Tibial artery (tissue), 4 donors: ENCODE results near the gene KRTAP9-1.

Experiments used
- DNase-seq, 2 donors: peaks; one replicate each; pipeline ENCODE4 v3.0.0-alpha.2; 2019
- H3K27ac ChIP-seq, 2 donors: fragments of 200-600 bp; sonication (generic) in 1 of 2; 1 replicate in 1 of 2; 2 replicates in 1 of 2; pipeline ENCODE4 v1.5.1; 2018 to 2019; ENCODE audit warnings: mild to moderate bottlenecking in 1 of 2
- H3K27me3 ChIP-seq, 2 donors: fragments of 200-600 bp; sonication (generic) in 1 of 2; one replicate each; pipeline versions ENCODE4 v1.5.1 to v1.6.0; 2016 to 2019
- H3K36me3 ChIP-seq, 3 donors: fragments of 200-600 bp; sonication (generic) in 2 of 3; one replicate each; pipeline ENCODE4 v1.5.1; 2016 to 2019; ENCODE audit warnings: mild to moderate bottlenecking in 2 of 3
- H3K4me1 ChIP-seq, 4 donors: fragments of 200-600 bp; sonication (generic) in 2 of 4; 1 replicate in 3 of 4; 2 replicates in 1 of 4; pipeline ENCODE4 v1.5.1; 2016 to 2019
- H3K4me3 ChIP-seq, 2 donors: fragments of 200-600 bp; sonication (generic) in 1 of 2; 1 replicate in 1 of 2; 2 replicates in 1 of 2; pipeline ENCODE4 v1.5.1; 2018 to 2019; ENCODE audit warnings: mild to moderate bottlenecking in 2 of 2
- H3K9me3 ChIP-seq, 3 donors: fragments of 200-600 bp; sonication (generic) in 1 of 3; one replicate each; pipeline ENCODE4 v1.5.1; 2016 to 2019
- intact Hi-C: fragments of 100-400 bp; cut with DNase I; formaldehyde crosslinking; loops from one replicate; pipeline ENCODE4 v1.15.0; 2023; ENCODE audit warnings: low total_unique reads
- TF ChIP-seq, protein P1 (sequence below), 2 experiments: fragments of 200-600 bp in 1 of 2; fragments of 450-650 bp in 1 of 2; IDR thresholded peaks; one replicate each; pipeline ENCODE4 v1.5.1; 2017 to 2019; ENCODE audit warnings: antibody characterized with exemption in 2 of 2, mild to moderate bottlenecking in 1 of 2, moderate library complexity in 1 of 2

Gene KRTAP9-1

DNA sequence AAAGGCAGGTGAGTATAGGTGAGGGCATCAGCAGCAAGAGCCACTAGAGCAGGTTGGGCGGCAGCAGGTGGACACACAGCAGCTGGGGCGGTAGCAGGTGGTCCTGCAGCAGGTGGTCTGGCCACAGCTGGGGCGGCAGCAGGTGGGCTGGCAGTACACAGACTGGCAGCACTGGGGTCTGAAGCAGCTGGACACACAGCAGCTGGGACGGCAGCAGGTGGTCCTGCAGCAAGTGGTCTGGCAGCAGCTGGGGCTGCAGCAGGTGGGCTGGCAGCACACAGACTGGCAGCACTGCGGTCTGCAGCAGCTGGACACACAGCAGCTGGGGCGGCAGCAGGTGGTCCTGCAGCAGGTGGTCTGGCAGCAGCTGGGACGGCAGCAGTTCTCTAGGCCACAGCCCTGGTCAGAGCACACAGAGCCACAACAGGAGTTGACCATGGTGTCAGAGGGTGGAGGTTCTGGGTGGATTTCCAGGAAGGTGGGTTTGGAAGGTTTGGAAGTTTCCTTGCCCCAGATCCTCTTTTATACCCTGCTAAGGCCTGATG lies 11.9 kb upstream of the KRTAP9-1 start, which contains the start of gene KRTAP4-2:
TSS of gene KRTAP4-2 (minus strand) at position 495 of the 545 bp plus-strand sequence. CDS start at position 438, 57 bp downstream.
- no peaks in the 10 kb centered on the region for H3K36me3 ChIP-seq
- H3K27ac ChIP-seq, result no peak within 1 kb of the TSS
- intact Hi-C loops, result no loop called here
- H3K4me3 ChIP-seq, result no peak within 1 kb of the TSS
- TF ChIP-seq, protein P1, sequence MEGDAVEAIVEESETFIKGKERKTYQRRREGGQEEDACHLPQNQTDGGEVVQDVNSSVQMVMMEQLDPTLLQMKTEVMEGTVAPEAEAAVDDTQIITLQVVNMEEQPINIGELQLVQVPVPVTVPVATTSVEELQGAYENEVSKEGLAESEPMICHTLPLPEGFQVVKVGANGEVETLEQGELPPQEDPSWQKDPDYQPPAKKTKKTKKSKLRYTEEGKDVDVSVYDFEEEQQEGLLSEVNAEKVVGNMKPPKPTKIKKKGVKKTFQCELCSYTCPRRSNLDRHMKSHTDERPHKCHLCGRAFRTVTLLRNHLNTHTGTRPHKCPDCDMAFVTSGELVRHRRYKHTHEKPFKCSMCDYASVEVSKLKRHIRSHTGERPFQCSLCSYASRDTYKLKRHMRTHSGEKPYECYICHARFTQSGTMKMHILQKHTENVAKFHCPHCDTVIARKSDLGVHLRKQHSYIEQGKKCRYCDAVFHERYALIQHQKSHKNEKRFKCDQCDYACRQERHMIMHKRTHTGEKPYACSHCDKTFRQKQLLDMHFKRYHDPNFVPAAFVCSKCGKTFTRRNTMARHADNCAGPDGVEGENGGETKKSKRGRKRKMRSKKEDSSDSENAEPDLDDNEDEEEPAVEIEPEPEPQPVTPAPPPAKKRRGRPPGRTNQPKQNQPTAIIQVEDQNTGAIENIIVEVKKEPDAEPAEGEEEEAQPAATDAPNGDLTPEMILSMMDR (IDR thresholded peaks at IDR 0.05), result no peak
- no peaks in the 10 kb centered on the region for H3K27me3 ChIP-seq
- no peaks in the 10 kb centered on the region for H3K4me1 ChIP-seq
- no peak for DNase-seq
- H3K9me3 ChIP-seq, result no peaks in the 10 kb centered on the region

DNA sequence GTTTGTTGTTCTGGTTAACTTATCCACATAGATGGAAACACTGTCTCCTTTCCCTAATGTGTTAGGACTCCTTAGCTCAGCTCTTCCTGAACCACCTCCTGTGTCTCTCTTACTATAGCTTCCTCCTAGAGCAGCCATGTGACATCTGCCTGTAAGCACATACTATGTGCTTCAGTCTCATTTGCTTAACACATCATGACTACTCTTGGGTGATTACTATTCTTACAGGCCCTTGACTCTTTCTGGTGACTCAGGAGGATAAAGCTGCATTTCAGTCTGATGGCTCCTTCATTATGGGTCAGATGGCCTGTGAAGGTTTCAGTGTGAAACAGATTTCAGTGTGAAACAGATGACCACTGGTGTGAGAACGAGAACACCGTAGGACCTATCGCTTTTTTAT lies 11.3 kb upstream of the KRTAP9-1 start:
- Histone ChIP-seq H3K36me3 (no peaks in the 10 kb centered on the region), H3K27ac (no peak overlapping the region), H3K4me1 (no peaks in the 10 kb centered on the region), H3K27me3 (no peaks in the 10 kb centered on the region), H3K9me3 (no peaks in the 10 kb centered on the region), H3K4me3 (no peak overlapping the region)
- TF ChIP-seq, protein P1 (IDR thresholded peaks at IDR 0.05), result no peak
- DNase-seq, result no peak
- intact Hi-C loops, result no loop called here

DNA sequence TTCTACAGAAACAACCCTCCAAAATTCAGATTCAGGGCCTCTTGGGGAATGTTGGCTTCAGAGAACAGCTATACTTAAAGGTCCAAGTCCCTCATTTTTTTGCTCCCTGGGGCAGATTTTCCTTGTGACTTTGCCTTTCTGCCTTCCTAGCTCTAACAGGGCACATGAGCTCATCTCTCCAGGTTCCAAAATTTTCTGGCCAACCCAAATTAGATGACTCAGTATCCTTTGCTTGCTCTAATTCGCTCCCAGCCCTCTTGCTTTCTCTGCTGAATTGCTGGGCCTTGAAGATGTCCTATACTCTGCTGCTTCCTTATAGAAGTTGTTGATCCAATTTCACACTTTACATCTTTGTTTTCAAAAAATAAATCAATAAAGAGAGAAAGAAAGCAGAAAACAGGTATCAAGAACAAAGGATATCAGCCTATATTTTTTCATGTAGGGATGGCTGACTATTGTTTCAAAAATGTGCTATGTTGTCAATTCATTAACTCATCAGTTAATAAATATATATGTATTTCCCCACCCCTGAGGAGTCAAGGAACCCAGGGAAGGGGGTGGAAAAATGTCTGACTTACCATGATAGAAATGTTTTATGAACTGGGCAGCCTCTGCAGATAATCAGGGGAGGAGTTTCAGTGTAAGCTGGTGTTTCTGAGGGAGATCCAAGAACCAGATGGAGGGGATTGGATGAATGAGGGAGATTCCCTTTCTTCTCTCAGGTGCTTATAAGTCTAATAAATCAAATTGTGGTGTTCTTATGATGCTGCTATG lies 10.7 kb upstream of the KRTAP9-1 start:
- TF ChIP-seq, protein P1 (IDR thresholded peaks at IDR 0.05), result no peak
- DNase-seq, result no peak
- Histone ChIP-seq H3K36me3 (no peaks in the 10 kb centered on the region), H3K27me3 (no peaks in the 10 kb centered on the region), H3K27ac (no peak overlapping the region), H3K9me3 (no peaks in the 10 kb centered on the region), H3K4me1 (no peaks in the 10 kb centered on the region), H3K4me3 (no peak overlapping the region)
- intact Hi-C loops, result no loop called here

DNA sequence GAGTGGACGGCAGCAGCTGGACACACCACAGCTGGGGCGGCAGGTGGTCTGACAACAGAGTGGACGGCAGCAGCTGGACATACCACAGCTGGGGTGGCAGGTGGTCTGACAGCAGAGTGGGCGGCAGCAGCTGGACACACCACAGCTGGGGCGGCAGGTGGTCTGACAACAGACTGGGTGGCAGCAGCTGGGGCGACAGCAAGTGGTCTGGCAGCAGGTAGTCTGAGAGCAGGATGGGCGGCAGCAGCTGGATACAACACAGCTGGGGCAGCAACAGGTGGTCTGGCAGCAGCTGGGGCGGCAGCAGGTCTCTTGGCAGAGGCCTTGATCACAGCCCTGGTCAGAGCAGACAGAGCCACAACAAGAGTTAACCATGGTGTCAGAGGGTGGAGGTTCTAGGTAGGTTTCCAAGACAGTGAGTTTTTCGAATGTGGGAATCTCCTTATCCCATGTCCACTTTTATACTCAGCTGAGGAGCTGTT lies 5.2 kb upstream of the KRTAP9-1 start, which contains the start of gene KRTAP4-1:
TSS of gene KRTAP4-1 (minus strand) at position 432 of the 482 bp plus-strand sequence. CDS start at position 375, 57 bp downstream.
- H3K4me3 ChIP-seq, result no peak within 1 kb of the TSS
- H3K36me3 ChIP-seq, result no peaks in the 10 kb centered on the region
- H3K9me3 ChIP-seq, result no peaks in the 10 kb centered on the region
- no peak for DNase-seq
- H3K4me1 ChIP-seq, result no peaks in the 10 kb centered on the region
- peaks cover 0 to 10% of the 10 kb centered on the region in 2 donors for H3K27me3 ChIP-seq
- no peak within 1 kb of the TSS for H3K27ac ChIP-seq
- intact Hi-C loops, result no loop called here
- TF ChIP-seq, protein P1 (IDR thresholded peaks at IDR 0.05), result no peak

DNA sequence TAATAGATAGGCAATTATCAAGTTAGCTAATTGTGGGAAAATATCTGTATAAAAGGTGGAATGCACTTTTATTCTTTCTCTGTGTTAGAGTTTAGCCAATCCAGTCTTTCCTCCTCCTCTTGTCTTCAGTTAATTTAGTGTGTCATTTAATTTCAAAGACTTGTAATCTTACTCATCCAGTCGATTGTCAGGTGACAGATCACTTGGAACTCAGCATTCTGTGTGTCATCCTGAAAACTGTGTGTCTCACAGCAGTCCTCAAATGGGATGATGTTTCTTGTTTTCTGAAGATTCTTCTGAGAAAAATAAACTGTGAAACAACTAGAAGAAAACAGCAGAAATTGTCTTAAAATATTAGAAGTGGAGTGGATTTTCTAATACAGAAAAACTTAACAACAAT lies 4.7 kb upstream of the KRTAP9-1 start:
- Histone ChIP-seq H3K27ac (no peak overlapping the region), H3K9me3 (no peaks in the 10 kb centered on the region), H3K4me3 (no peak overlapping the region), H3K27me3 (peaks cover 0 to 12% of the 10 kb centered on the region in 2 donors), H3K36me3 (no peaks in the 10 kb centered on the region), H3K4me1 (no peaks in the 10 kb centered on the region)
- intact Hi-C loops, result no loop called here
- TF ChIP-seq, protein P1 (IDR thresholded peaks at IDR 0.05), result no peak
- no peak for DNase-seq
